Stimulated activated CD4-positive, alpha-beta T cell treated with anti-CD3 and anti-CD28 coated beads, Interleukin-15, amount 100 ng/mL, for 1 hour (primary cell): Measurements from ENCODE around the gene USH1G.

Experiments
- DNase-seq, 2 donors: peaks; one replicate each; pipeline ENCODE4 v3.0.0-alpha.2; 2020; ENCODE audit warnings: low read depth in 1 of 2, low spot score in 1 of 2

The USH1G gene

GRCh38 chr17:74954665-74955421, 31.8 kb upstream of the USH1G start:
- no peak for DNase-seq

GRCh38 chr17:74954115-74954514, 31.1 kb upstream of the USH1G start:
- no peak for DNase-seq

- DNase-seq = no peak
These were observed 30.2 kb upstream of the USH1G start for GRCh38 chr17:74953134-74953687.

GRCh38 chr17:74952431-74953133, 29.5 kb upstream of the USH1G start:
- DNase-seq = no peak

GRCh38 chr17:74951680-74952421, 28.8 kb upstream of the USH1G start:
- DNase-seq = no peak

- no peak for DNase-seq
These were observed 28.0 kb upstream of the USH1G start for GRCh38 chr17:74951065-74951464.

- no peak for DNase-seq
These were observed 27.2 kb upstream of the USH1G start for GRCh38 chr17:74950207-74950606.

GRCh38 chr17:74949455-74950115, 26.5 kb upstream of the USH1G start:
- DNase-seq = no peak

- DNase-seq = no peak
These were observed 24.1 kb upstream of the USH1G start for GRCh38 chr17:74947041-74947754.

- DNase-seq = no peak
These were observed 23.6 kb upstream of the USH1G start for GRCh38 chr17:74946641-74947040.

- no peak for DNase-seq
These were observed 22.5 kb upstream of the USH1G start for GRCh38 chr17:74945543-74945942.

- DNase-seq = no peak
These were observed 20.9 kb upstream of the USH1G start for GRCh38 chr17:74943808-74944522.

- no peak for DNase-seq
These were observed 18.2 kb upstream of the USH1G start for GRCh38 chr17:74941128-74941725.

GRCh38 chr17:74939534-74939933, 16.5 kb upstream of the USH1G start:
- DNase-seq = no peak

GRCh38 chr17:74938194-74938950, 15.3 kb upstream of the USH1G start:
- DNase-seq = no peak

GRCh38 chr17:74937064-74938051, 14.3 kb upstream of the USH1G start:
- no peak for DNase-seq

GRCh38 chr17:74936470-74936799, 13.4 kb upstream of the USH1G start:
- no peak for DNase-seq
